ENCODE measurements around the gene LCN6. TPM values are rescaled to one million over a fixed set of nuclear protein-coding genes. Genes with fewer than 3 reads are reported as not detected.
A peak's percentile ranks its signal among the peaks of the same experiment; 100 is the strongest.

Gene LCN6
- total and polyA plus RNA-seq, 2 experiments from 2014 or later, result not detected

- no peaks in the 10 kb centered on the region for H3K36me3 ChIP-seq (replicated peaks; ENCODE audit: insufficient read depth, low read depth)
- TF ChIP-seq EZH2 (IDR thresholded peaks at IDR 0.05; ENCODE audit: borderline replicate concordance) (no peak), CTCF (IDR thresholded peaks at IDR 0.05; ENCODE audit: poor library complexity) (no peak), EZH2phosphoT487 (IDR thresholded peaks at IDR 0.05; ENCODE audit: low read depth, severe bottlenecking, unreplicated experiment) (no peak)
- peaks cover 35% of the 10 kb centered on the region for H3K4me1 ChIP-seq (ENCODE audit: insufficient read depth)
- DNase-seq (ENCODE audit: low spot score), result no peak
- no peaks in the 10 kb centered on the region for H3K79me2 ChIP-seq
- H3K4me3 ChIP-seq, result no peak overlapping the region
- 56% methylated on average over 11 of the region's 11 CpGs for WGBS (ENCODE audit: low lambda C conversion rate, missing lambda C conversion rate)
- H3K9me3 ChIP-seq (ENCODE audit: low read depth), result no peaks in the 10 kb centered on the region
- no peaks in the 10 kb centered on the region for H3K27me3 ChIP-seq
- no peak overlapping the region for H2AFZ ChIP-seq
- peak overlapping the region; percentile 97 for H3K27ac ChIP-seq
- no peaks in the 10 kb centered on the region for H3K9me2 ChIP-seq (replicated peaks; ENCODE audit: insufficient read depth)
- peak overlapping the region; percentile 64 for H3K4me2 ChIP-seq
- H4K20me1 ChIP-seq (ENCODE audit: insufficient read depth, poor library complexity, severe bottlenecking), result no peaks in the 10 kb centered on the region
Measured at GRCh38 chr9:136698635-136699246, 49.6 kb downstream of the LCN6 start.

- no peaks in the 10 kb centered on the region for H3K36me3 ChIP-seq (replicated peaks; ENCODE audit: insufficient read depth, low read depth)
- no peaks in the 10 kb centered on the region for H4K20me1 ChIP-seq (ENCODE audit: insufficient read depth, poor library complexity, severe bottlenecking)
- no peaks in the 10 kb centered on the region for H3K79me2 ChIP-seq
- peak overlapping the region; percentile 64 for H3K4me2 ChIP-seq
- no peaks in the 10 kb centered on the region for H3K9me3 ChIP-seq (ENCODE audit: low read depth)
- peak; percentile 66 for DNase-seq (ENCODE audit: low spot score)
- WGBS (ENCODE audit: low lambda C conversion rate, missing lambda C conversion rate), result 57% methylated on average over 18 of the region's 20 CpGs
- no peak overlapping the region for H2AFZ ChIP-seq
- H3K27ac ChIP-seq, result peak overlapping the region; percentile 97
- no peaks in the 10 kb centered on the region for H3K27me3 ChIP-seq
- no peak for TF ChIP-seq EZH2phosphoT487 (IDR thresholded peaks at IDR 0.05; ENCODE audit: low read depth, severe bottlenecking, unreplicated experiment)
- TF ChIP-seq CTCF (IDR thresholded peaks at IDR 0.05; ENCODE audit: poor library complexity), result no peak
- TF ChIP-seq EZH2 (IDR thresholded peaks at IDR 0.05; ENCODE audit: borderline replicate concordance), result no peak
- no peaks in the 10 kb centered on the region for H3K9me2 ChIP-seq (replicated peaks; ENCODE audit: insufficient read depth)
- H3K4me3 ChIP-seq, result no peak overlapping the region
- H3K4me1 ChIP-seq (ENCODE audit: insufficient read depth), result peaks cover 39% of the 10 kb centered on the region
Measured at GRCh38 chr9:136697821-136698526, 50.4 kb downstream of the LCN6 start.

GRCh38 chr9:136697146-136697820, 51.0 kb downstream of the LCN6 start:
- Histone ChIP-seq H3K9me2 (replicated peaks; ENCODE audit: insufficient read depth) (no peaks in the 10 kb centered on the region), H3K27me3 (no peaks in the 10 kb centered on the region), H3K9me3 (ENCODE audit: low read depth) (no peaks in the 10 kb centered on the region), H3K4me3 (no peak overlapping the region), H3K4me2 (peak overlapping the region; percentile 62), H3K36me3 (replicated peaks; ENCODE audit: insufficient read depth, low read depth) (no peaks in the 10 kb centered on the region), H2AFZ (no peak overlapping the region), H4K20me1 (ENCODE audit: insufficient read depth, poor library complexity, severe bottlenecking) (no peaks in the 10 kb centered on the region), H3K79me2 (no peaks in the 10 kb centered on the region), H3K4me1 (ENCODE audit: insufficient read depth) (peaks cover 45% of the 10 kb centered on the region), H3K27ac (peak overlapping the region; percentile 94)
- no peak for TF ChIP-seq EZH2 (IDR thresholded peaks at IDR 0.05; ENCODE audit: borderline replicate concordance)
- no peak for TF ChIP-seq CTCF (IDR thresholded peaks at IDR 0.05; ENCODE audit: poor library complexity)
- no peak for TF ChIP-seq EZH2phosphoT487 (IDR thresholded peaks at IDR 0.05; ENCODE audit: low read depth, severe bottlenecking, unreplicated experiment)
- WGBS (ENCODE audit: low lambda C conversion rate, missing lambda C conversion rate), result 67% methylated on average over 19 of the region's 23 CpGs
- DNase-seq (ENCODE audit: low spot score), result peak; percentile 76

All from hepatocyte (in vitro differentiated cells).